Hematopoietic multipotent progenitor cell treated with erythropoietin and hydrocortisone succinate and interleukin-3 and kit ligand, for 6 days (in vitro differentiated cells): Measurements from ENCODE around the gene STRN3.
A peak's percentile ranks its signal among the peaks of the same experiment; 100 is the strongest.
"Not testable (repeated sequence)": the region's sequence is repeated elsewhere in the genome, so short reads cannot be mapped to it uniquely, and the experiment has no call there.

ENCODE experiments used
- DNase-seq: peaks from one replicate; pipeline ENCODE4 v3.0.0-alpha.2; 2015

Gene STRN3

DNA sequence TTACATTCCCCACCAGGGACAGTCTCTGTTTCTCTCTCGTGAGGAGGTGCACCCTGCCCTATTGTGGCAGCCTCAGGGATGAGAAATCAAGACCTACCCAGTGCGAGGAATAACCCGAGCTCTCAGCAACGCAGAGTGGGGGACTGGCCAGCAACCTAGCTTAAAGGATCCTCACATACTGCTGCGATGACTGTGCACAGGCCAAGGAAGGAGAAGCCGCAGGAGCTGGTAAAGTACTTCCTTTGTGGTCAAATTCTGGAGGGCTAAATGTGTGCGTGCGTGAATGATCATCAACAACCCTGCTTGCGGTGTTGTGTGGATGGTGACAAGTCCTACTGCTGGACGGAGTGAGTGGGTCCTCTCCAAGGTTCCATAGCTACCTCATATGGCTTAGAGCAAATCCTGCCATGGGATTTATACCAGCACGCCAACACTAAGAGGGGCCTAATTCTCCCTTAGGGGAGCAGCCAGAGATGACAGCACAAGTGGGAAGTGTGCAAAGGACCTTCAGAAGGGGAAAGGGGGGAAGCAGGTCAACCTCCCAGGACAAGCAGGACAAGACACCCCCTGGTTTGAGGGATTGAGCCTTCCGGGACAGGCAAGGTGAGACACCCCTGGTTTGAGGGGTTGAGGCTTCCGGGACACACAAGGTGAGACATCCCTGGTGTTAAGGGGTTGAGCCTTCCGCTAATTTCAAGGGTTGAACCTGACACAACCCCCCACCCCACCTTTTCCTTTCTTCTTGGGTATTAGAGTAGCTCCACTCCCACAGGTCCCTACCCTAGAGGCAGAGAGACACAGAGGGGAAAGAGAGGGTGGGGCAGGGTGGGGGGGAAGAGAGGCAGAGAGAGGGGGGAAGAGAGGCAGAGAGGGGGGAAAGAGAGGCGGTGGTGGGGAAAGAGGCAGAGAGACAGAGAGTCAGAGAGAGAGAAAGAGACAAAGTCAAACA lies 59.5 kb downstream of the STRN3 start:
- peak; percentile 30 for DNase-seq

DNA sequence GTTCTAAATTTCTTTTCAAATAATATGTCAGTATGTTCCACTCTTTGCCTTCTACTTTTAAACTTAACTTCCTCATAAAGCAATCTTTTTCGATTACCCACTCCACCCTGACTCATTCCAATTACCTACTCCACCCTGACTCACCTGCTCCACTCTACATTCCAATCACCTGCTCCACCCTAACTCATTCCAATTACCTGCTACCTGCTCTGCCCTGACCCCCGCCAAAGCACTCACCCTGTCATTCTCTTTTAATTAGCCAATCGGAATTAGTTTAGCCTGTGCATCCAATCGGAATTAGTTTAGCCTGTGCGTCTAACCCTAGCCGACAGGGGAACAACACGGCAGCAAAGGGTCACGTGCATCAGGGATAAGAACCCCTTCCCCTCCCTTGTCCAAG lies 60.3 kb downstream of the STRN3 start:
- not testable (repeated sequence) for DNase-seq

DNA sequence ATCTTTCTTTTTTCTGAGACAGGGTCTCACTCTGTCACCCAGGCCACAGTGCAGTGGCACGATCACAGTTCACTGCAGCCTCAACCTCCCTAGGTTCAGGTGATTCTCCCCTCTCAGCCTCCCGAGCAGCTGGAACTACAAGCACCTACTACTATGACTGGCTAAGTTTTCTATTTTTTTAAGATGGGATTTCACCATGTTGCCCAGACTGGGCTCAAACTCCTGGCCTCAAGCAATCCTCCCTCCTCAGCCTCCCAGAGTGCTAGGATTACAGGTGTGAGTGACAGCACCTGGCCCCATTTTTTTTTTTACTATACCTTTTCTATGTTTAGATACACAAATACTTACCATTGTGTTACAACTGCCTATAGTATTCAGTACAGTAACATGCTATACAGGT lies 63.6 kb downstream of the STRN3 start:
- DNase-seq = not testable (repeated sequence)

DNA sequence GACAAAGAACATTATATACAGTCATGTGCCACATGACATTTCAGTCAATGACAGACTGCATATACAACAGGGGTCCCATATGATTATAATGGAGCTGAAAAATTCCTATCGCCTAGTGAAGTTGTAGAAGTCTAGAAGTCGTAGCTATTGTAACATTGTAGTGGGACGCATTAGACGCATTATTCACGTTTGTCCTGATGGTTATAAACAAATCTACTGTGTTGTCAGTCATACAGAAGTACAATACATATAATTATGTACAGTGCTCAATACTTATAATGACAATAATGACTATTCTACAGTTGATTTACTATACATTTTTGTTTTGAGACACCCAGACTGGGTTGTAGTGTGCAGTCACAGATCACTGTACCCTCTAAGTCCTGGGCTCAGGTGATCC lies 64.8 kb downstream of the STRN3 start:
- DNase-seq = no peak

DNA sequence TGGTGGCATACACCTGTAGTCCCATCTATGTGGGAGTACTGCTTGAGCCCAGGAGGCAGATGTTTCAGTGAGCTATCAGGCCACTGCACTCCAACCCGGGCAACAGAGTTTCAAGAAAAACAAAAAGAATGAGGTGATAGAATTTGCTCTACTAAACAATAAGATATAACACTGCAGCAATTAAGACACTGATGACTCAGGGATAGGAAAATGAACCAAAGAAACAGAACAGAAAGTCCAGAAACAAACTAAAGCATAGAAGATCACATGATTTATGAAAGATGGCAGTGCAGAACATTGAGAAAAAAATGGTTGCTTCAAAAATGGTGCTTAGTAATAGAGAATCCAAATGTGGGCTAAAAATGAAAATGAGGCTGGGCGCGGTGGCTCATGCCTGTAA lies 66.0 kb downstream of the STRN3 start:
- DNase-seq = no peak

DNA sequence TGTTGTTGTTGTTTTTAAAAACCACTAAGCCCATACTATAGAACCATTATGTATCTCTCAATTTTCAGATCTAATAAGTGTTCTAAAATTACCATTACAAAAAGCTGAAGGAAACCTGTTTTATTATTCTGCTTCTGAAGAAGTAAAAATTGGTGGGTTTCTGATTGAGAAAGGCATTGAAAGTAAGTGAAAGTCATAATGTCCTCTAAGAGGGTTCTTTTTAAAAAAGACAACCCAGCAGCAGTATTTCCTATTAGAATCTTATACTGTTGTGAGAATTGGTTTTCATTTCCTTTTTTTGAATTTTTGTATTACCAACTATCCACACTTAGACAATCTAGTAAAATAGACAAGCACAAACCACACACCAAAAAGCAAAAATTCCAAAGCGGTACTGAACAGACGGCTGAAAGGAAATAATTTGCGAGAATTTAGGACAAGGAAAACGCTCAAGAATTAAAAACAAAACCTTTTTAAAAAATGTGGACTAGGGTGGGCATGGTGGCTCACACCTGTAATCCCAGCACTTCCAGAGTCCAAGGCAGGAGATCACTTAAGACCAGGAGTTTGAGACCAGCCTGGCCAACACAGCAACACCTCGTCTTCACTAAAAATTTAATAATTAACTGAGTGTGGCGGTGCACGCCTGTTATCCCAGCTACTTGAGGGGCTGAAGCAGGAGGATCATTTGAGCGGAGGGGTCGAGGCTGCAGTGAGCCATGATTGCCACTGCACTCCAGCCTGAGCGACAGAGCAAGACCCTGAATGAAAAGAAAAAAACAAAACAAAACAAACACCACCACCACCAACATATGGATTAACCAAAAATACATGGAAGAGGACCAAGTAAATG lies 67.4 kb downstream of the STRN3 start:
- DNase-seq = no peak

DNA sequence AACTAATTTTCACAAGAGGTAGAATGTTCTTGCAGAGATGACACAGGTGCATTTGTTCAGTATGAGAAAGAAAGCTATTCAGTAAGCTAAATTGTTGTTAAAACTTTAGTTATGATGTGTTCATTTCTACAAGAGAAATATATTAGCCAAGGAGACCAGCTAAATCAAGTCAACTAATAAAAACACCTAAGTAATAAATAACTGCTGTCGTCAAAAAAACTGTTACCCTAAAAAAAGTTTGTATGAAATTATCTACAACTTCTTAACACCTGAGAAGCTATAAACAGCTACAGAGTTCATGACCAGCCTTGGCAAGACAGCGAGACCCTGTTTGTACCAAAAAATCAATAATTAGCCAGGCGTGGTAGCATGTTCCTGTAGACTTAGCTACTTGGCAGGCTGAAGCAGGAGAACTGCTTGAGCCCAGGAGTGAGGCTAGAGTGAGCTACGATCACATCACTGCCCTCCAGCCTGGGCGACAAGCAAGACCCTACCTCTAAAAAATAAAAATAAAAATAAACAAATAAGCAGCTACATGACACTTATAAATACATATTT lies 68.3 kb downstream of the STRN3 start:
- no peak for DNase-seq

DNA sequence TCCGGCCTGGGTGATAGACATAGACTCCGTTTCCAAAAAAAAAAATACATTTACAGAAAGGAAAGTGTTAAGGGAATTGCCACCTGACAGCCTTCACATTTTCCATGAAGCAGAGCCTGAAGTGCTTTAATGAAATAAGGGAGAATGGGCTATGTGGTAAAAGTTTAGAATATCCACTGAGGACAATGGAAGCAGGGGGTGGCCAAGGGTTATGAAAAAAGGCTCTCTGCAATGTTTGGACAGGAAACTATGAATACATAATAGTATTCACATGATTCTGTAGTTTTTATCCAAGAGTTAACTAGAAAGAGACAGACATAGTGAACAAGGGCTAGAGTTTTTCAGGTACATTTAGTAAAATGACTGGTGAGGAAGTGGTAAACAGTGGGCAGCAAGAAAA lies 76.5 kb downstream of the STRN3 start:
- DNase-seq = no peak

DNA sequence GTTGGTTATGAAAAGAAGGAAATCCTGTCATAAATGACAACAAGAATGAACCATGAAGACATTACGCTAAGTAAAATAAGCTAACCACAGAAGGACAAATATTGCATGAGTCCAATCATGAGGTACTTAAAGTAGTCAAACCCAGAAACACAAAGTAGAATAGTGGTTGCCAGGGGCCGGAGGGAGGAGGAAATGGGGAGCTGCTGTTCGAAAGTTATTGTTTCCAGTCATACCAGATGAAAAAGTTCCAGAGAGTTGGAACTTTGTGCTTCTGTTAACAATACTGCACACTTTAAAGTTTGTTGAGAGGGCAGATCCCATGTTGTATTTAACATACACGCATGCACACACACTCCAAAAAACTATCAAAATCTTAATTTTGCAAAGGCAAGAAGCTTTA lies 82.5 kb downstream of the STRN3 start:
- no peak for DNase-seq

DNA sequence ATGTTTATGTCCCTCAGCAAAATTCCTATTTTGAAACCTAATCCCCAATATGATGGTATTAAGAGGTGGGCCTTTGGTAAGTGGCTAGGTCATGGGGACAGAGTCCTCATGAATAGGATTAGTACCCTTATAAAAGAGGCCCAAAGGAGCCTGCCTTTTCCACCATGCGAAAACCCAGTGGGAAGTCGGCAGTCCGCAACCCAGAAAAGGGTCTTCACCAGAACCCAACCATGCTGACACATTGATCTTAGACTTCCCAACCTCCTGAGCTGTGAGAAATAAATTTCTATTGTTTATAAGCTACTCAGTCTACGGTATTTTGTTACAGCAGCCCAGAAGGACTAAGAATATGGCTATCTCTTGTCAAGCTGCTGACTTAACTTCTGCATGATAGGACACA lies 85.3 kb downstream of the STRN3 start:
- DNase-seq = no peak

DNA sequence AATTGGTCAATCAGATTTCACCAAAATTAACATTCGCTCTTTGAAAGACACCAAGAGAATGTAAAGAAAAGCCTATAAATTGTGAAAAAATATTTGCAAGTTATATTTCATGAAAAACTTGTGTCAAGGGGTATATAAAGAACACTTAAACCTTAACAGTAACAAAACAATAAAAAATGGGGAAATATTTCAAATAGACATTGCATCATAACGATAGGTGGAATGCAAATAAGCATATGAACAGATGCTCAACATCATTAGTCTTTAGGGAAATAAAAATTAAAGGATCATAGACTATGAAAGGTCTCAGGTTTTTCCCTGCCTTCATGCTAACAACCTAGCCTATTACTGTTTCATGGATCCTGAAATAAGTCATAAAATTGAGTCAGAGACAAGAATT lies 87.6 kb downstream of the STRN3 start:
- no peak for DNase-seq

DNA sequence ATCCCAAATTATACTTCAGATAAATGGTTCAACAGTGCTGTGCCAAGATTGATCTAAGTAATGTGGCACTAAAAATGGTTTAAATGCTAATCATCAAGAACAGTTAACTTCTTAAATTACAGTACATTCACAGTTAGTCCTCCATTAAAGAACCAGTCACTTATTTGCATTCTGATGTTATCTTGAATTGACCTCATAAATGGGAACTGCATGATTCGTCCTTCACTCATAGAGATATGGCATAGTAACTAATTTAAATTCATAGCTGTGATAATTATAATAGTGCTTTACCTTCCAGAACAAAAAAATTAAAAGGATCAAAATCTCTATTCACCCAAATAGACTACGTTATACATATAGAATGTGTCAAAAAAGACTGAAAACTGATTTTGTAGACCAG lies 90.7 kb downstream of the STRN3 start:
- DNase-seq = no peak

DNA sequence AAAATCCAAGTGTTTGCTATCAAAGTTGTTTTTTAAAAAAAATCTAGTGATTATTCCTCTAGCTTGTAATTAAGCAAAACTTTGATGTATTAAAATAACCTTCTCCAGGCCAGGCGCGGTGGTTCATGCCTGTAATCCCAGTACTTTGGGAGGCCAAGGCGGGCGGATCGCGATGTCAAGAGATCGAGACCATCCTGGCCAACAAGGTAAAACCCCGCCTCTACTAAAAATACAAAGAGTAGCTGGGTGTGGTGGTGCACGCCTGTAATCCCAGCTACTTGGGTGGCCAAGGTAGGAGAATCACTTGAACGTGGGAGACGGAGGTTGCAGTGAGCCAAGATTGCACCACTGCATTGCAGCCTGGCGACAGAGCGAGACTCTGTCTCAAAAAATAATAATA lies 92.2 kb downstream of the STRN3 start:
- not testable (repeated sequence) for DNase-seq

DNA sequence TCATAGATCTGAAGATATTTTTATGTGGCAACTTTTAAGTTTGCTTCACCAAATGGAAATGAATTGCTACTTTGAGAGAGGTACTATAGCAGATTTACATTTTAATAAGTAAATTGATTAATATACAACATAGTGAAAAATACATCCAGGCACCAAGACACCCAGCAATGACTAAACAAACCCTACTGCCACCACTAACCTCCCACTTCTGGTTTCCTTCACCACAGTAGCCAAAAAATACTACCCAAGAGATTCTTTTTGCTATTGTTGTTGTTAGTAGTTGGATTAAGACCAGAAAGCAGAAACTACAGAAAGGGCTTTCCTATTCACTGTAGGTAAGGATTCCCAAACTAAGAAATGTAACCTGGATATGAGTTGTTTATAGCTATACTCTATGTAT lies 97.7 kb downstream of the STRN3 start:
- peak; percentile 22 for DNase-seq

DNA sequence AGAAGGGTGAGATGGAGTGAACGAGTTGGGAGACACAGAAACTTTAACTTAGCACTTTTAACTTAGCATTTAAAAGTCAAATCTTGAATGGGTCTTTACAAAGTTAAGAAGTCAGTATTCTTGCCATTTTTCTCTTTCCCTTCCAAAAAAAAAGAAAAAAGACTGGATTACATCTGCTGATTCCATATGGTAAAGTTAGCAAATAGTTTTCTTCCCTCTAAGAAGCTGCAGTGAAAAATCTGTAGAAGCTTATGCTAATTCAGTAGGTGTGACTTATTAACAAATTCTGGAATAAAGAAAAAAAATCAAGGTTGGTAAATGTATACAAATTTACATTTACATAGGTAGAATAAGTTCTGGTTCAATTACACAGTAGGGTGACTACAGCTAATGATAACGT lies 100.9 kb downstream of the STRN3 start:
- no peak for DNase-seq

DNA sequence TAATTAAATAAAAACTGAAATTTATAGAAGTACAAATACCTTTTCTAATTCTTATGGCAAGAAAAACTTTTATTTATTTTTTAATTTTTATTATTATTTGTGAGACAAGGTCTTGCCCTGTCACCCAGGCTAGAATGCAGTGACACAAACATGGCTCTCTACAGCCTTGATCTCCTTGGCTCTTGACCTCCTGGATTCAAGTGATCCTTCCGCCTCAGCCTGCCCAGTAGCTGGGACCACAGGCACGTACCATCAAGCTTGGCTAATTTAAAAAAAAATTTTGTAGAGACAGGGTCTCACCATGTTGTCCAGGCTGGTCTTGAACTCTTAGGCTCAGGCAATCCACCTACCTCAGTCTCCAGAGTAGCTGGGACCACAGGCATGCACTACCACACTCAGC lies 104.4 kb downstream of the STRN3 start:
- no peak for DNase-seq

DNA sequence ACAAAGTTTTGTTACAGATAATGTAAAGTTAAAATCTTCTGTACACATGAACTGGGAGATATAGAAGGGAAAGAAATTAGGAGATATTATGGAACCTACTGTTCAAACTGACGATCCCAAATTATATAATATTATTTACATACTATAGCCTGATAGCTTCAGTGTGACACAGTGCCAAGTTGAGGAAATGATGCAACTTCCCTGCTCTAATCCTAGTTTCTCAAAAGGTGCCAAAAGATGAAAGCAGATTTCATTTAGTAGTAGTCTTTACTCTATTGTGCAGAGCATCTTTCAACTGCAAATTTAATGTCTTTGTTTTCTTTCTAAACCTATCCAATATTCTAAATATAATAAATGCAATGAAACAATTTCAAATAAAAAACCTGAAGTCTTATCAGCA lies 104.9 kb downstream of the STRN3 start:
- peak; percentile 18 for DNase-seq

DNA sequence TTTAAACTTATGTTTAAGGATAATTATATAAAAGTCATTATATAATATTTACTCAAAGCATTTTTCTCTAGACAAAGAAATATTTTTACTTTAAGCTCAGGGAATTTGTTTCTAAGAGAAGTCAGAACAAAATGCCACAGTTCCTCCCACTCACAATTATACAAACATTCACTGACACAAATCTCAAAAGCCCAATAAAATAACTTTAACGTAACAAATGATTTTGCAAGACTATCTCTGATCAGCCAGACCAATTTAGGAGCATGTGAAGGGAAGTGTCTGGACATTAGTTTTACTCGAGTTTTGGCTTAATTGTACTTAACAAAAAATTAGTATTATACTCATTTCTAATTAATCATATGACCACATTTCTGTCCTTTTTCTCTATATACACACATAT lies 110.6 kb downstream of the STRN3 start:
- no peak for DNase-seq

DNA sequence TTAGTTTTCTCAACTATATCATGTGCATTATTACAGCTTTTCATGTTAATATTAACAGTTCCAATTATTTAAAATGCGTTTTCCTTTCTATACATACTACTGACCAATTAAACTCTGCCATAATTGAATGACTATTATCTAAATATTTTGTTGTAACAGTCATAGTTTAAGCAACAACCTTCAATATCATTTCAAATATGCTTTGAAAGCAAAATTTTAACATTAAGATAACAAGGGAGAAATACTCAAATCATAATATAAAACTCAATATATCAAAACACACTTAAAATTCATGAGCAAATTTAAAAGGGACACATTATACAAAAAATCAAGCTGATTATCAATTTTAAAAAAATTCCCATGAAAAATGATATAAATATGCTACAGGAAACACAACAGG lies 111.4 kb downstream of the STRN3 start:
- no peak for DNase-seq

DNA sequence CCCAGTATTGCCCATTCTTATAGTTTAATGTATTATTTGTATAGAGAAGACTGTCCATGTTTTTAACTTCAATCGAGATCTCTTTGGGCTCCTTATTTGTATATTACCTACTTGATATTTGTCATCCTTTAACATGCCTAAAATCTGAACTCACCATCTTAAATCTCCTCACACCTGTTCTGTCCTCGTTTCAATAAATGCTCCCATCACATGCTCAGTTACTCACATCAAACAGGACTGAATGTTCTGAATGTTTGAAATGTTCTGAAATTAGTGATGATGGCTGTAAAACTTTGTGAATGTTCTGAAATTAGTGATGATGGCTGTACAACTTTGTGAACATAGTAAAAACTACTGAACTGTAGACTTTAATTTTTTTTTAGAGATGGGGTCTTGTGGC lies 117.4 kb downstream of the STRN3 start:
- DNase-seq = no peak

DNA sequence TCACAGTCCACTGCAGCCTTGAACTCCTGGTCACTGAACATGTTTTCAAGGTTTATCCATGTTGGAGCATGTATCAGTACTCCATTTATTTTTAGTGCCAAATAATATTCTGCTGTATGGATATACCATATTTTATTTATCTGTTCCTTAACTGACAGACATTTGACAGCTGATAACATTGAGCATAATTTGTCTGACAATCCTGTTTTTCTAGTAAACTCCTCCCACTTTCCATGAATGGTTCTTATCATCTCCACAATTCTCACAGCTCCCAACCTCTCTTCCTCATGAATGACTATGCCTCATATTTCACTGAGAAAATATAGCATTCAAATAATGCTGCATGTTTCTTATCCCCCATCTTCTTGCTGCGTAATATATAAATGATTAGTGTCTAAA lies 118.5 kb downstream of the STRN3 start:
- peak; percentile 51 for DNase-seq

DNA sequence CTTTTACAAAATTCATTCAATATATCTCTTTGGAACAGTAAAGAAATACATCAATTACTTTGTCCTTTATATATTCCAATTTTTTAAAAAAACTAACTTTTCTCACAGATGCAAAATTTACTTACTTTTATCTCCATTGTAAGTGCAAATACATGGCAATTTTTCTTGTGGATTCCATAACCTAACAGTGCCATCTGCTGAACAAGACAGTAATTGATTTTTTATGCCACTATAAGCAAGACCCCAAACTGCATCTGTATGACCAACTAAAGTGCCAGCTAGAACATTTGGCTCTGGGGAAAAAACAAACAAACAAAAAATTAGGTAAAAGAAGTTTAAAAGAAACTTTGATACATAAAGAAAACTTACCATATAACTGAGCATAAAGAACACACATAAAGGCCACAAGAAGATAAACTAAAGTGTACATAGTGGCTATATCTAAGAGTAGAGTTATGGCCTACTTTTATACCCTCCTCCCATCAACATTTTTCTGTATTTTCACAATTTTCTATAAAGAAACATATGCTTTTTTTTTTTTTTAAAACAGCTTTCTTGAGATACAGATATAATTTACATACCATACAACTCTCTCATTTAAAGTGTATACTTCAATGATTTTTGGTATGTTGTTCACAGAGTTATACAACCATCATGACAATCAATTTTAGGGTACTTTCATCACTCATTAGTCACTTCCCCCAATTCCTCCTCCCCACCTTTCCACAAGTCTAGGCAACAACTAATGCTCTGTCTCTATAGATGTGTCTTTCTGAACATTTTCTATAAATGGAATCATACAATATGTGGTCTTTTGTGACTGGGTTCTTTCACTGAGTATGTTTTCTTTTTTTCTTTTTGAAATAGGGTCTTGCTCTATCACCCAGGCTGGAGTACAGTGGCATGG lies 119.2 kb downstream of the STRN3 start:
- DNase-seq = peak; percentile 64
